RCC 7860 (cell line): ENCODE measurements around the gene PRADC1.

Experiments
- DNase-seq: peaks from one replicate; pipeline ENCODE4 v3.0.0-alpha.2; 2015; ENCODE audit warnings: low spot score
- FAIRE-seq: peaks from 2 replicates; lab custom pipeline; 2012; peaks lifted over from hg19 to GRCh38; lab: Jason Lieb, UNC

The PRADC1 gene

DNA sequence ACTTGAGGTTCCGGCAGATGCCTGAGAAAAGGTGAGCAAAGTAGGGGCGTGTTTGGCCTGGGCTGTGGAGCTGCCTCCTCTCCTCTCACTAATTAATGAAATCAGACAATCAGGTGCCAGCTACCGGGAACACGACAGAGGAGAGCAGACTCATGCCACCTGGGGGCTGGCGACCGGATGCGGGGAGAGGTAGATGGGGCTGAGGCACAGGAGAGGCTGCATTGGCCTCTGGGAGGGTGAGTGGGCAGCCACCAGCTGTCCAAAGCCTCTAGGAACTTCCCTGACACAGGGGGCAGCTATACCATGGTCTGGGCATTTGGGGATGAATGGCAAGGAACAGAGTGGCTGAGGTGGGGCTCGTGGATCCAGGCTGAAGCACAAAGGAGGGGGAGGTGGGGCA lies 26.2 kb upstream of the PRADC1 start:
- FAIRE-seq (no peak), DNase-seq (no peak)

DNA sequence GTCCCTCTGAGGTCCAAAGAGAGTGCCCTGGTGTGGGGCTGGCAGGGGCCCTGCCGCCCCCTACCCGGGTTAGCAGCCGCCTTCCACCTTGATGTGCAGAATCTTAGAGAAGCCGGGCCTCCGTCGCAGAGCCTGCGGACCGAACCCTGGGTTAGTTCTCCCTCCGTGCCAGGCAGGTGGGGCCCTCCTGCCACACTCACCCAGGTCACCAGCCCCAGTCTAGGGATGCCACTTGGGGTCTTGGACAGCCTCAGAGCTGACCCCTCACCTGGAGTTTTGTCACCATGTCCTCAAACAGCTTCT lies 25.8 kb upstream of the PRADC1 start:
- DNase-seq = no peak
- FAIRE-seq = no peak

DNA sequence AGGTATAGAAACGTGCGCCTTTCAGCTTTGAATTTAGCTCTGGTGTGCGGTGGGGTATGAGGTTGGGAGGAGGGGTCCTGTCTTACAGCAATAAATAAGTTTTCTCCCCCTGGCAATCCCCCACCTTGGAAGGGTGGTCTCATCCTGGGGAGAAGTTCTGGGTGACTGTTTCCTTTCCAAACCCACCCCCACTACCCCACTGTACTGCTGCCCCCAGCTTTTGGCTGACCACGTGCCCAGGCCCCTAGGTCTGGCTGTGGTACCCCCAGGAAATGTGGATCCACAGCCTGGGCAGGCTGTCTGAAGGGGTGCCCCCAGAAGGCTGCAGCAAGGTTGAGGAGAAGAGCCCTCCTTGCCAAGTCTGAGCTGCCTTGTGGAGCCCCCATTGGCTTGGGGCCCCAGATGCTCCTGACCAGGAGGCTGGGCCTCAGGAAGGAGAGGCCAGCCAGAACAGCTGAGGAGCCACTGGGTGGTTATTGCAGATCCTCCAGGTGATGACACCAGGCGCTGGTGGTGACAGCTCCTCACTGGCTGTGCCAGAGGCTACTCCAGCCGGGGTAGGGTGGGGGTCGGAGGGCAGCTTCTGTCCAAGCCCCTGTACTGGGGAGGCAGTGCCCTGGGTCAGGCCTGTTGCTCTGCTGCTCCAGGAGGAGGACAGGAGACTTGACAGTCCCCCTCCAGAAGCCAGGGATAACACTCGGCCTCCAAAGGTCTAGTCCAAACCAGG lies 25.3 kb upstream of the PRADC1 start:
- DNase-seq (no peak), FAIRE-seq (no peak)

- DNase-seq = no peak
Observed at GRCh38 chr2:73257425-73258125, 24.5 kb upstream of the PRADC1 start.

DNA sequence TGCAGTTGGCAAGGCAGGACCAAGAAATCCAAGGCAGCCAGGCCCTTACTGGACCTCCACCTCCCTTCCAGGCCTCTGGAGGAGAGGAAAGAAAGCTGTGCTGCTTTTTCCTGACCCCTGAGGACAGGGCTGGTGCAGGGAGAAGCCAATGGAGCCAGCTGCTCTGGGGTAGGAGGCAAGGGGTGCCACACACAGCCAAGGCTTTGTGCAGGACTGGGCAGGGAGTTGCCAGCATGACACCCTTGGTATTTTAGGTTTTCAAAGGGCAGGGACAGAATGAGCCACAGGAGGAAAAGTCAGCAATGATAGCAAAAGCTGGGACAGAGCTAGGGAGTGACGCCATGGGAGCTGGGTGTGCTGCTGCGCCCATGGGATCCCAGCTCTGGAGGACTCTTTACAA lies 24.0 kb upstream of the PRADC1 start:
- FAIRE-seq (no peak), DNase-seq (no peak)

More at GRCh38 chr2:73257425-73258125, 24.5 kb upstream of the PRADC1 start:
- FAIRE-seq = no peak

DNA sequence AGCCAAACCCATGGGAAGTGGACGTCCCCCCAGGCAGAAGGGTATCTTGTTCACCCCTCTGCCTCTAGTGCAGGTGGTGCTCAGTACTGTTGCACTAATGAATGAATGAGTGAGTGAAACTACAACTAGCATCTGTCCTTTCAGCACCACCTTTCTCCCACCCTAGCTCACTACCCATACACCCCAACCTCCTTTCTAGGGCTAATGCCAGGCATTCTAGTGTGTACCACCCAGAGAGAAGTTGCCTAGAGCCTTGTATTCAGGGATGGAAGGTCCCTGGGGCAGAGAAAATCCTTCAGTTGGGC lies 23.5 kb upstream of the PRADC1 start:
- DNase-seq (no peak), FAIRE-seq (no peak)

DNA sequence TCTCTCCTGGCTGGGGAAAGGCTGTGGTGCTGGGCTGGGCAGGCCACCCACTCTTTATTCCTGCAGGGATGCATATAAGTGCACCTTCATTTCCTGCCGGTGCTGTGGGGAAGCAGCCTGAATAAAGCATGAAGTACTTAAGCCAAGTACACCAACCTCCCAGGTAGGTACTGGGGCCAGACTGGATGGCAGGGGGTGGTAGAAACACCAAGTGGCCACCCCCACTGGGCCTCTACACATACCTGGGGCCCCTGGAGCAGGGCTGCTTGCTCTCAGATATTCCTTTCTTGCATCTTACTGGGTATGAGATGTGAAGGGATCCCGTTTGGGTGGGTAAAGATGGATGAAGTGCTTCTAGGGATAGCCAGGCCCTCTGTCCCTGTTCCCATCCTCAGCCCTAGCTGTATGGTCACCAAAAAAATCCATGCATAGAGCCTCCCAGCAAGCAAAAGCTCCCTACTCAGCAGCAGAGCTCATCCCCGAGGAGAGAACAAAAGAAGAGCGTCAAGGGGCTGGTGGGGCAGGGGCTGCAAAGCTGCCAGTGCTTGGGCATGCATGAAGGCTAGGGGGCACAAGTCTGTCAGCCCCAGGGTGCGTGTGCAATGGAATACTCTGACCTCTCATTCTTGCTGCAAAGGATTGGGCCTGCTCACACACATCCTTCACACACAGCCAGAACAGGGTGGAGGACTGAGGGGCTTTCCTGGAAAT lies 23.0 kb upstream of the PRADC1 start:
- DNase-seq = no peak
- no peak for FAIRE-seq

- FAIRE-seq (no peak), DNase-seq (no peak)
Observed at GRCh38 chr2:73255007-73255644, 22.1 kb upstream of the PRADC1 start.

GRCh38 chr2:73254343-73255006 lies 21.4 kb upstream of the PRADC1 start:
- no peak for DNase-seq
- no peak for FAIRE-seq

GRCh38 chr2:73253901-73254300 lies 20.9 kb upstream of the PRADC1 start:
- FAIRE-seq = no peak
- DNase-seq = no peak

GRCh38 chr2:73253400-73253799 lies 20.4 kb upstream of the PRADC1 start:
- DNase-seq = no peak
- no peak for FAIRE-seq

GRCh38 chr2:73252238-73253027 lies 19.4 kb upstream of the PRADC1 start:
- FAIRE-seq = no peak
- no peak for DNase-seq

- DNase-seq (no peak), FAIRE-seq (no peak)
Observed at GRCh38 chr2:73250872-73251846, 18.1 kb upstream of the PRADC1 start.

DNA sequence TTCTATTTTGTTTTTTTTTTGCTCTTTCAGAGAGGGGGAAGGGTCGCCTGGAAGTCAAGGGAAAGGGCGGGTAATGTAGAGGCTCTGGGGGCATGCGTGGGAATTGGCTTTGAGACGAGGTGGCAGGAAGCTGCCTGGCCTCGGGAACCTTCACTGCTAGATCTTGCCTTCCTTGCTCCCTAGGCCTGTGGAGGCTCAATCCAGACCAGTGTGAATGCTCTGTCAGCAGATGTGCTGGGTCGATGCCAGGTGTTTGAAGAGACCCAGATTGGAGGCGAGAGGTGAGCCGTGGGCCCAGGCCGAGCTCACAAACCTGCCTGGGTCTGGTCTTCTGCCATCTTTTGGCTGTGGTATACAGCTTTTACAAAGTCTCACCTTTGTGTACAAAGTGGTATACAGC lies 16.6 kb upstream of the PRADC1 start:
- no peak for DNase-seq
- FAIRE-seq = no peak

- no peak for DNase-seq
- no peak for FAIRE-seq
Observed at GRCh38 chr2:73246850-73247249, 13.8 kb upstream of the PRADC1 start.

DNA sequence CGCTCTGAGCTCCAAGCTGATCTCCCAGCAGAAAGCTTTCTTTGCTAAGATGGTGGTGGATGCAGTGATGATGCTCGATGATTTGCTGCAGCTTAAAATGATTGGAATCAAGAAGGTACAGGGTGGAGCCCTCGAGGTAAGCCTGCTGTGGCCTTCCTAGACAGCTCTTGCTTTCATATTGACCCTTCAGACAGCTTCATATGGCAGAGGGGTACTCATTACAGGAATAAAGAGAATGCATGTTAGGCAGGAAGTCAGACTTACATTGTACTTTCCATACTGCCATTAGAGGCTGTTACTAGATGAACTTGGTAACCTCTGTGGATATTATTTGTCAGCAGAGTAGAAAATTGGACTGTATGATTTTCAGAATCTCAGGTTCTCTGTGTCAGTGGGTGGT lies 11.5 kb upstream of the PRADC1 start:
- DNase-seq (no peak), FAIRE-seq (no peak)

- no peak for DNase-seq
- no peak for FAIRE-seq
Observed at GRCh38 chr2:73243884-73244570, 11.0 kb upstream of the PRADC1 start.

GRCh38 chr2:73239776-73240175 lies 6.7 kb upstream of the PRADC1 start:
- no peak for FAIRE-seq

GRCh38 chr2:73238976-73239375 lies 5.9 kb upstream of the PRADC1 start:
- DNase-seq (no peak), FAIRE-seq (no peak)

More at GRCh38 chr2:73239776-73240175, 6.7 kb upstream of the PRADC1 start:
- no peak for DNase-seq
